Heart left ventricle (tissue), 16 donors: ENCODE results near the gene ACAA1. TPM values are rescaled to one million over a fixed set of nuclear protein-coding genes. Genes with fewer than 3 reads are reported as not detected.

Experiments
- ATAC-seq, 4 donors: fragments of 200-7000 bp; cut with Tn5 transposase; one replicate each; pipeline ENCODE4 v1.9.1; 2020 to 2022; ENCODE audit warnings: moderate library complexity in 4 of 4, mild to moderate bottlenecking in 3 of 4, moderate number of reproducible peaks in 1 of 4
- DNase-seq, 5 donors: peaks; one replicate each; pipeline ENCODE4 v3.0.0-alpha.2; 2020
- H3K27ac ChIP-seq, 12 donors: fragments of 200-600 bp; sonication (generic) in 4 of 12; one replicate each; pipeline versions ENCODE4 v1.5.0 to v1.8.0; 2016 to 2022; ENCODE audit warnings: mild to moderate bottlenecking in 2 of 12
- H3K27me3 ChIP-seq, 9 donors: fragments of 200-600 bp; sonication (generic) in 2 of 9; one replicate each; pipeline versions ENCODE4 v1.5.1 to v1.8.0; 2016 to 2022; ENCODE audit warnings: mild to moderate bottlenecking in 3 of 9
- H3K36me3 ChIP-seq, 9 donors: fragments of 200-600 bp; sonication (generic) in 2 of 9; one replicate each; pipeline versions ENCODE4 v1.5.0 to v1.8.0; 2018 to 2022; ENCODE audit warnings: mild to moderate bottlenecking in 2 of 9
- H3K4me1 ChIP-seq, 12 donors: fragments of 200-600 bp; sonication (generic) in 4 of 12; one replicate each; pipeline versions ENCODE4 v1.5.0 to v1.8.0; 2016 to 2022; ENCODE audit warnings: mild to moderate bottlenecking in 3 of 12
- H3K4me3 ChIP-seq, 12 donors: fragments of 200-600 bp; sonication (generic) in 4 of 12; one replicate each; pipeline versions ENCODE4 v1.5.0 to v1.8.0; 2017 to 2022; ENCODE audit warnings: mild to moderate bottlenecking in 9 of 12, moderate library complexity in 4 of 12
- H3K9me3 ChIP-seq, 12 donors: fragments of 200-600 bp; sonication (generic) in 4 of 12; one replicate each; pipeline versions ENCODE4 v1.5.0 to v1.8.0; 2016 to 2022; ENCODE audit warnings: mild to moderate bottlenecking in 1 of 12
- CTCF ChIP-seq, 12 donors: fragments of 200-600 bp; sonication (generic) in 4 of 12; IDR thresholded peaks; one replicate each; pipeline versions ENCODE4 v1.5.0 to v1.8.0; 2018 to 2022; ENCODE audit warnings: antibody characterized with exemption in 12 of 12, mild to moderate bottlenecking in 5 of 12
- POLR2A ChIP-seq, 2 donors: fragments of 450-650 bp; IDR thresholded peaks; one replicate each; pipeline ENCODE4 v1.6.1; 2017; ENCODE audit warnings: antibody characterized with exemption in 2 of 2, mild to moderate bottlenecking in 2 of 2, moderate library complexity in 2 of 2
- WGBS, 4 donors: extraction: QIAGEN DNeasy Blood & Tissue Kit in 2 of 4; methylation state at CpG; one replicate each; pipeline versions ENCODE4 v1.1.5 to v1.1.7; 2013 to 2018; 5-methylcytosine and 5-hydroxymethylcytosine counted together
- intact Hi-C, 10 donors: fragments of 100-400 bp; cut with DNase I; formaldehyde crosslinking; loops; one replicate each; pipeline versions ENCODE4 v1.11.1 to v1.14.2; 2022
- polyA plus RNA-seq, 2 donors: library from polyadenylated mRNA; stranded (reverse); fragments of 200-250 nt; gene quantifications; one replicate each; pipeline ENCODE4 v1.2.3, GENCODE V29; 2013
- total RNA-seq, 9 donors: library from RNA; depleted of rRNA in 2 of 9; stranded (reverse); fragments of >200 nt in 2 of 9; fragmentation: NEBNext Ultra II Directional in 3 of 9; extraction: Animal tissue kit (Norgen Biotek cat#: 25700) in 3 of 9; gene quantifications; one replicate each; pipeline versions ENCODE4 v1.1.0 to v1.2.4, GENCODE V29; 2016 to 2023
- donor health status: ischemic (EF 13 %, LVEDD 7.1; RV severe dilation, severe dysfunction).
- donor health status: healthy with polysubstance abuse.
- donor health status: DM: no; HTN: yes; CAD: no.
- donor health status: DM: no; HTN: no; CAD: no.
- donor health status: ischemic (EF 25% LVEDD 6.9; RV normal size, moderate dysfunction).
- donor health status: ischemic (EF 25% LVEDD 5.7; RV mildly dilated, moderate dysfunction).
- donor health status: healthy.
- donor health status: DM: yes; HTN: yes; CAD: no.
- donor health status: ischemic (EF 35%, LVEDD 5.7; RV mildly dilated, moderate dysfunction).
- donor health status: nonischemic (EF 11% LVEDD 7.7; RV severe dilation, severe dysfunction).
- donor health status: DM: yes; HTN: yes; CAD: no.
- donor health status: PGD.
- donor health status: ischemic (EF 29% LVEDD 5.4; RV normal size, mild dysfunction).
- donor health status: nonischemic (EF 23%, LVEDD 6.1; RV moderate dilation, normal function).

ACAA1 gene
- total and polyA plus RNA-seq, 11 donors, result 62.7 to 139 (median 105) TPM

GRCh38 chr3:38167591-38167990 lies 30.7 kb upstream of the ACAA1 start:
- Histone ChIP-seq H3K4me1 (peaks cover 0 to 45% (median 15%) of the 10 kb centered on the region in 12 donors), H3K27ac (no peak overlapping the region), H3K4me3 (no peak overlapping the region), H3K9me3 (no peaks in the 10 kb centered on the region), H3K36me3 (no peaks in the 10 kb centered on the region), H3K27me3 (no peaks in the 10 kb centered on the region)
- no peak for DNase-seq
- TF ChIP-seq CTCF (IDR thresholded peaks at IDR 0.05) (no peak), POLR2A (IDR thresholded peaks at IDR 0.05) (no peak)
- no peak for ATAC-seq
- intact Hi-C loops, result no loop called here
- 86 to 88% (median 87%) methylated on average over 4 of the region's 4 CpGs for WGBS, 4 donors

- Histone ChIP-seq H3K36me3 (no peaks in the 10 kb centered on the region), H3K9me3 (no peaks in the 10 kb centered on the region), H3K27ac (peak overlapping the region; percentile 89 to 99 (median 97)), H3K27me3 (no peaks in the 10 kb centered on the region), H3K4me1 (peaks cover 0 to 35% (median 15%) of the 10 kb centered on the region in 12 donors), H3K4me3 (peak overlapping the region; percentile 65 to 99 (median 91))
- 1 to 2% (median 1%) methylated on average over 37 to 62 of the region's 62 CpGs for WGBS, 4 donors
- intact Hi-C loops, result loop anchor here in 6 of 10 donors (1.0 to 2.0 kb wide), 3 partner anchors 27 to 29 kb away; partner anchors contain the start of genes ACAA1 (in 5 of the 6) and MYD88 (in 1 of the 6)
- peak in 2 of 4 donors; percentile 21 to 45 for ATAC-seq
- peak in 2 of 5 donors; percentile 70 to 72 for DNase-seq
- TF ChIP-seq CTCF (IDR thresholded peaks at IDR 0.05) (peak in 1 of 12 donors; percentile 3), POLR2A (IDR thresholded peaks at IDR 0.05) (no peak)
These were observed 28.9 kb upstream of the ACAA1 start for GRCh38 chr3:38165722-38166387.

- Histone ChIP-seq H3K4me1 (peaks cover 0 to 35% (median 15%) of the 10 kb centered on the region in 12 donors), H3K9me3 (no peaks in the 10 kb centered on the region), H3K27ac (peak within 1 kb of the TSS; percentile 89 to 99 (median 97)), H3K36me3 (no peaks in the 10 kb centered on the region), H3K4me3 (peak within 1 kb of the TSS; percentile 65 to 99 (median 91)), H3K27me3 (no peaks in the 10 kb centered on the region)
- 0% methylated on average over 28 to 57 of the region's 57 CpGs for WGBS, 4 donors
- ATAC-seq, result peak; percentile 95 to 98 (median 97)
- peak; percentile 98 to 100 (median 99) for DNase-seq
- TF ChIP-seq CTCF (IDR thresholded peaks at IDR 0.05), result no peak
- TF ChIP-seq POLR2A (IDR thresholded peaks at IDR 0.05), result peak; percentile 68 to 82
- intact Hi-C loops, result loop anchor here in 6 of 10 donors (1.0 to 2.0 kb wide), 3 partner anchors 26 to 28 kb away; partner anchors contain the start of genes ACAA1 (in 5 of the 6) and MYD88 (in 1 of the 6)
These were observed 28.2 kb upstream of the ACAA1 start, which contains the start of gene OXSR1 for GRCh38 chr3:38164952-38165721. Gene OXSR1, plus strand, starts transcription at chr3:38165537. Its CDS starts 340 bp downstream, at chr3:38165877.

GRCh38 chr3:38164643-38164951 lies 27.7 kb upstream of the ACAA1 start:
- 1 to 6% (median 3%) methylated on average over 17 of the region's 17 CpGs for WGBS, 4 donors
- H3K9me3 ChIP-seq, result no peaks in the 10 kb centered on the region
- no peak for ATAC-seq

More at GRCh38 chr3:38164643-38164951, 27.7 kb upstream of the ACAA1 start:
- Histone ChIP-seq H3K36me3 (no peaks in the 10 kb centered on the region), H3K4me3 (peak overlapping the region; percentile 10 to 99 (median 89)), H3K27me3 (no peaks in the 10 kb centered on the region), H3K27ac (peak overlapping the region; percentile 89 to 99 (median 97)), H3K4me1 (peaks cover 0 to 35% (median 15%) of the 10 kb centered on the region in 12 donors)
- no peak for DNase-seq
- intact Hi-C loops, result loop anchor here in 3 of 10 donors (2.0 kb wide), 2 partner anchors 26 to 28 kb away; partner anchors contain the start of genes ACAA1 (in 2 of the 3) and MYD88 (in 1 of the 3)
- TF ChIP-seq CTCF (IDR thresholded peaks at IDR 0.05) (peak in 2 of 12 donors; percentile 3 to 11), POLR2A (IDR thresholded peaks at IDR 0.05) (peak in 1 of 2 donors; percentile 34)
